ENCODE results near the gene FAM222B. TPM values are rescaled to one million over a fixed set of nuclear protein-coding genes. Genes with fewer than 3 reads are reported as not detected.

FAM222B gene
- total RNA-seq, 1 donor from 2014 or later = 21.0 TPM

DNA sequence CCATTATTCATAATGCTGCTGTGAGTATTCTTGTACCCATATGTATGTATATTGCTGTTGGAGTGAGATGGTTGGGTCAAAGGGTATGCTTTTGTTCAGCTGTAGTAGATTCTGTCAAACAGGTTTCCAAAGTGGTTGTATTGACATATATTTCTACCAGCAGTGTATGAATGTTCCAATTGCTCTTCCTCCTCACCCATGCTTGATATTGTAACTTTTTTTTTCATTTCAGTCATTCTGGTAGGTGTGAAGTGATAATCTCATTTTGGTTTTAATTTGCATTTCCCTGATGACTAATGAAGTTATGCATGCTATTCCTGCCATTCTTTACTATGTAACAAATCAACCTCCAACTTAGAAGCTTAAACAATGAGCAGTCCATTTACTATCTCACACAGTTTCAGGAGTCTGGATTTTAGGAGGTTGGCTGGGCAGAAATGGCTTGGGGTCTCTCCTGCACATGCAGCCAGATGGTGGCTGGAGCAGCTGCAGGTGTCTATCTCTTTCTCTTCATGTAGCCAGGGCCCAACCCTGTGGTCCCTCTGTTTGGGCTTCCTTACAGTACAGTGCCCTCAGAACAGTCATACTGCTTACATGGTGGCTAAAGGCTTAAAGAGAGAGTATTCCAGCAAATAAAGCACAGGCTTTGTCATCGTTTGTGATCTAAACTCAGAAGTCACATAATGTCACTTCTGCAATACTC lies 33.4 kb upstream of the FAM222B start:
- H3K27me3 Mint-ChIP-seq (ENCODE audit: low read depth) = no peaks in the 10 kb centered on the region
- H3K9me3 Mint-ChIP-seq (ENCODE audit: low read depth) = no peaks in the 10 kb centered on the region
- no peaks in the 10 kb centered on the region for H3K4me1 Mint-ChIP-seq (ENCODE audit: low read depth)
- no peak overlapping the region for H3K27ac Mint-ChIP-seq (ENCODE audit: unreplicated experiment)
- TF ChIP-seq, protein P1, sequence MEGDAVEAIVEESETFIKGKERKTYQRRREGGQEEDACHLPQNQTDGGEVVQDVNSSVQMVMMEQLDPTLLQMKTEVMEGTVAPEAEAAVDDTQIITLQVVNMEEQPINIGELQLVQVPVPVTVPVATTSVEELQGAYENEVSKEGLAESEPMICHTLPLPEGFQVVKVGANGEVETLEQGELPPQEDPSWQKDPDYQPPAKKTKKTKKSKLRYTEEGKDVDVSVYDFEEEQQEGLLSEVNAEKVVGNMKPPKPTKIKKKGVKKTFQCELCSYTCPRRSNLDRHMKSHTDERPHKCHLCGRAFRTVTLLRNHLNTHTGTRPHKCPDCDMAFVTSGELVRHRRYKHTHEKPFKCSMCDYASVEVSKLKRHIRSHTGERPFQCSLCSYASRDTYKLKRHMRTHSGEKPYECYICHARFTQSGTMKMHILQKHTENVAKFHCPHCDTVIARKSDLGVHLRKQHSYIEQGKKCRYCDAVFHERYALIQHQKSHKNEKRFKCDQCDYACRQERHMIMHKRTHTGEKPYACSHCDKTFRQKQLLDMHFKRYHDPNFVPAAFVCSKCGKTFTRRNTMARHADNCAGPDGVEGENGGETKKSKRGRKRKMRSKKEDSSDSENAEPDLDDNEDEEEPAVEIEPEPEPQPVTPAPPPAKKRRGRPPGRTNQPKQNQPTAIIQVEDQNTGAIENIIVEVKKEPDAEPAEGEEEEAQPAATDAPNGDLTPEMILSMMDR (IDR thresholded peaks at IDR 0.05) = no peak
- H3K36me3 Mint-ChIP-seq (ENCODE audit: low read depth) = peaks cover 15% of the 10 kb centered on the region
- H3K4me3 Mint-ChIP-seq (ENCODE audit: unreplicated experiment) = no peak overlapping the region
- no peak for DNase-seq (ENCODE audit: low spot score)

DNA sequence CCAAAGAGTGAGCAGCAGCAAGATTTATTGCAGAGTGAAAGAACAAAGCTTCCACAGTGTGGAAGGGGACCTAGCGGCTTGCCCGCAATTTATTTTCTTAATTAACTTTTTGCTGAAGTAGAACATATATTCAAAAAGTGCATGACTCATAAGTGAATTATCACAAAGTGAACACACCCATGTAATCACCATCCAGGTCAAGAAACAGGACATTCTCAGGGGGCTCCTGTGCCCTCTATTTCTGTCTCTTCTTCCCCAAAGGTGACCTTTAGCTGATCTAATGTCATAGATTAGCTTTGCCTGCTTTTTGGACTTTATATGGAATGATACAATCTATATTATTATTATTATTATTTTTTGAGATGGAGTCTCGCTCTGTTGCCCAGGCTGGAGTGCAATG lies 32.2 kb upstream of the FAM222B start:
- no peak for DNase-seq (ENCODE audit: low spot score)
- no peak overlapping the region for H3K4me3 Mint-ChIP-seq (ENCODE audit: unreplicated experiment)
- H3K4me1 Mint-ChIP-seq (ENCODE audit: low read depth) = no peaks in the 10 kb centered on the region
- H3K27me3 Mint-ChIP-seq (ENCODE audit: low read depth) = no peaks in the 10 kb centered on the region
- TF ChIP-seq, protein P1 (IDR thresholded peaks at IDR 0.05) = no peak
- H3K9me3 Mint-ChIP-seq (ENCODE audit: low read depth) = no peaks in the 10 kb centered on the region
- H3K27ac Mint-ChIP-seq (ENCODE audit: unreplicated experiment) = no peak overlapping the region
- H3K36me3 Mint-ChIP-seq (ENCODE audit: low read depth) = peaks cover 7% of the 10 kb centered on the region

DNA sequence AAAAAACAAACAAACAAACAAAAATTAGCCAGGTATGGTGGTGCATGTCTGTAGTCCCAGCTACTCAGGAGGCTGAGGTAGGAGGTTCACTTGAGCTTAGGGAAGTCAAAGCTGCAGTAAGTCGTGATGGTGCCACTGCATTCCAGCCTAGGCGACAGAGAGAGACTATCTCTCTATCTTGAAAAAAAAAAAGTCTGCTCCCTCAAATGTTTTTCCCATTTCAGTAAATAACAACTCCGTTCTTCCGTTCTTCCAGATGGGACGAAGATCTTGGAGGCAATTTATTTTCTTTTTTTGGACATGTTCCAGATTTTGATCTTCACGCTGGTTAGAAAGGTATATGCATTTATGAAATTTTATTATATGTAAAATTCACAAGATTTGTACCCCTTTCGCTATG lies 31.2 kb upstream of the FAM222B start:
- no peaks in the 10 kb centered on the region for H3K4me1 Mint-ChIP-seq (ENCODE audit: low read depth)
- peaks cover 3% of the 10 kb centered on the region for H3K36me3 Mint-ChIP-seq (ENCODE audit: low read depth)
- TF ChIP-seq, protein P1 (IDR thresholded peaks at IDR 0.05) = no peak
- no peak for DNase-seq (ENCODE audit: low spot score)
- H3K27ac Mint-ChIP-seq (ENCODE audit: unreplicated experiment) = no peak overlapping the region
- no peaks in the 10 kb centered on the region for H3K9me3 Mint-ChIP-seq (ENCODE audit: low read depth)
- H3K4me3 Mint-ChIP-seq (ENCODE audit: unreplicated experiment) = no peak overlapping the region
- H3K27me3 Mint-ChIP-seq (ENCODE audit: low read depth) = no peaks in the 10 kb centered on the region

GRCh38 chr17:28871056-28871579 lies 28.5 kb upstream of the FAM222B start:
- DNase-seq (ENCODE audit: low spot score) = no peak
- Mint-ChIP-seq H3K36me3 (ENCODE audit: low read depth) (no peaks in the 10 kb centered on the region), H3K27me3 (ENCODE audit: low read depth) (no peaks in the 10 kb centered on the region), H3K4me1 (ENCODE audit: low read depth) (no peaks in the 10 kb centered on the region), H3K4me3 (ENCODE audit: unreplicated experiment) (no peak overlapping the region), H3K27ac (ENCODE audit: unreplicated experiment) (no peak overlapping the region), H3K9me3 (ENCODE audit: low read depth) (no peaks in the 10 kb centered on the region)
- TF ChIP-seq, protein P1 (IDR thresholded peaks at IDR 0.05) = no peak

DNA sequence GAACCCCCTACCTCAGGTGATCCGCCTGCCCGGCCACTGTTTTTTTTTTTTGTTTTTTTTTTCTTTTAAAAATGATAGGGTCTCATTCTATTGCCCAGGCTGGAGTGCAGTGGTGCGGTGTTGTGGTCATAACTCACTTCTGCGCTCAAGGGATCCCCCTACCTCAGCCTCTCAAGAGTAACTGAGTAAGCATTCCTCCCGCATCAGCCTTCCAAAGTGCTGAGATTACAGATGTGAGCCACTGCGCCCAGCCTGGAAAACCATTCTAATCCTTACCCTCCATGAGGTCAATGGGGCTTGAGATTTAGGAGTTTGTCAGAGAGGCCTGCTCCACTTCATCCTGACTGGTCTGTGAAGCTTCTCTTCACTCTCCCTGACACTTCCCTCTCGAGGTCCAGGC lies 24.7 kb upstream of the FAM222B start:
- Mint-ChIP-seq H3K4me3 (ENCODE audit: unreplicated experiment) (no peak overlapping the region), H3K9me3 (ENCODE audit: low read depth) (no peaks in the 10 kb centered on the region), H3K4me1 (ENCODE audit: low read depth) (no peaks in the 10 kb centered on the region), H3K36me3 (ENCODE audit: low read depth) (no peaks in the 10 kb centered on the region), H3K27ac (ENCODE audit: unreplicated experiment) (no peak overlapping the region), H3K27me3 (ENCODE audit: low read depth) (no peaks in the 10 kb centered on the region)
- DNase-seq (ENCODE audit: low spot score) = no peak
- TF ChIP-seq, protein P1 (IDR thresholded peaks at IDR 0.05) = no peak
